ENCODE data around the gene NINL.
"Not testable (repeated sequence)": the region's sequence is repeated elsewhere in the genome, so short reads cannot be mapped to it uniquely, and the experiment has no call there.

The NINL gene

DNA sequence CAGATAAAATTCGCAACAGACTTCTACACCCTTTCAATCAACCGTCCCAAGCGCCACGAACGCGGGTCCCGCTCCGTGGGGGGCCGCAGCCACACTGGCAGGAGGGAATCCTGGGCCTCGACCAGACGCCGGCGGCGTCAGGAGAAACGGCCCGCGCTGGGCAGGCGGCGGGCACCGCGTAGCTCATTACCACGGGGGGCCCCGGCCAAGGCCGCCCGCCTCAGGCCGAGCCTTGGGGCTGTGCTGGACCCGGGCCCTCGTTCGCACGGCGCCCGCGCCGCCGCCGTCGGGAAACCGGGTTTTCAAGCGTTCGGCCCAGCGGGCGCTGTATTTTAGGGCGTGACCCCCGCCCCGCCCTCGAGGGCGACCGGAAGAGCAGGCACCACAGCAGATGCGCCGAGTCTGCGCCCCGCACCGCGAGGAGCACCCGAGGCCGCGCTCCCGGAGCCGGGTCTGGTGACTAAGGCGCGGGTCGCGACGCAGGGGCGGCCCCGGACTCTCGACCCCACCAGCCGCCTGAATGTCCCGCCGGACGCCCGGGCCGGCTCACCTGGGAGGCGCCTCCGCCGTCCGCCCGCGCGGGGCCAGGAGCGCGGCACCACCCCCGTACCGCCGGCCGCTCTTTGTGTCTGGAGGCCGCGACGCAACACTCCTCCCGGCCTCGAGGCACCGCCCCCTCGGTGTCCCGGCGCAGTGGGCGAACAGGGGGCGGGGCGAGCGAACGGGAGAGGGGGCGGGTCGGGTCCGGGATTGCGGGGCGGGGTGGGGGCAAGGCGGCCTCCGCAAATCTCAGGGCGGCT, at the start of gene NINL:
TSS of gene NINL (minus strand) at position 627 of the 800 bp plus-strand sequence. CDS start 58,944 bp downstream, outside the sequence.
- DNase-seq: peak; percentile 11

DNA sequence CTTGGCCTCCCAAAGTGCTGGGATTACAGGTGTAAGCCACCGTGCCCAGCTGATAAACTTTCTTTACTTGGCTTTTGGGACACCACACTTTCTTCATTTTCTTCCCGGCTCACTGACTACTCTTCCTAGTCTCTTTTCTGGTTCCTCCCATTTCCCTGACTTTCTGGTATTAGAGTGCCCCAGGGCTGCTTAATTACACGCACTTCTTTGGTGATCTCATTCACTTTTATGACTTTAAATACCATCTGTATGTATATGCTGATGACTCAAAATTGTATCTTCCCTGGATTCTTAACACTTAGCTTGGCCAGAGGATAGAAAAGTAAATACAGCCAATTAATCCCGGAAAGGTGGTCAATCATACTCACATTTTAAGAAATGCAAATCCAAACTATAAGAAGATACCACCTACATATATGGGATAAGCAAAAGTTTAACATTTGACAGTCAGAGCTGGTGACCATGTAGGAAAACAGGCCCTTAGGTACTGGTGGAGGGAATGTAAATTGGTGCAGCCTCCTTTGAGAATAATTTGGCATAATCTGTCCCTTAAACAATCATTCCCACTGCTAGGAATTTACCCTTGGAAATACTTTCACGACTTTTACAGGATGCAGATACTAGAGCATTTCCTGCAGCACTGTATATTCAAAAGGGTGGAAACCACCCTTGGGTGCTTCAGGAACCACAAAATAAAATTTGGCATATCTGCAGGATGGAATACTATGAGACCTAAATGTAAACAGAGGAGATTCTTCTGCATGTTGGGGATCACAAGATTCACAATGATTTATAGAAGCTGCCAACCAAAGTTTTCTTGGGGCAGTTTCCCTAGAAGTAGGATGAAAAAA, 47.8 kb upstream of the NINL start:
- DNase-seq: no peak

DNA sequence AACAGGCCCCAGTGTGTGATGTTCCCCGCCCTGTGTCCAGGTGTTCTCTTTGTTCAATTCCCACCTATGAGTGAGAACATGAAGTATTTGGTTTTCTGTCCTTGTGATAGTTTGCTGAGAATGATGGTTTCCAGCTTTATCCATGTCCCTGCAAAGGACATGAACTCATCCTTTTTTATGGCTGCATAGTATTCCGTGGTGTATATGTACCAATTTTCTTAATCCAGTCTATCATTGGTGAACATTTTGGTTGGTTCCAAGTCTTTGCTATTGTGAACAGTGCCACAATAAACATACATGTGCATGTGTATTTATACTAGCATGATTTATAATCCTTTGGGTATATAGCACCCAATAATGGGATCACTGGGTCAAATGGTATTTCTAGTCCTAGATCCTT, 45.3 kb upstream of the NINL start:
- DNase-seq: not testable (repeated sequence)

DNA sequence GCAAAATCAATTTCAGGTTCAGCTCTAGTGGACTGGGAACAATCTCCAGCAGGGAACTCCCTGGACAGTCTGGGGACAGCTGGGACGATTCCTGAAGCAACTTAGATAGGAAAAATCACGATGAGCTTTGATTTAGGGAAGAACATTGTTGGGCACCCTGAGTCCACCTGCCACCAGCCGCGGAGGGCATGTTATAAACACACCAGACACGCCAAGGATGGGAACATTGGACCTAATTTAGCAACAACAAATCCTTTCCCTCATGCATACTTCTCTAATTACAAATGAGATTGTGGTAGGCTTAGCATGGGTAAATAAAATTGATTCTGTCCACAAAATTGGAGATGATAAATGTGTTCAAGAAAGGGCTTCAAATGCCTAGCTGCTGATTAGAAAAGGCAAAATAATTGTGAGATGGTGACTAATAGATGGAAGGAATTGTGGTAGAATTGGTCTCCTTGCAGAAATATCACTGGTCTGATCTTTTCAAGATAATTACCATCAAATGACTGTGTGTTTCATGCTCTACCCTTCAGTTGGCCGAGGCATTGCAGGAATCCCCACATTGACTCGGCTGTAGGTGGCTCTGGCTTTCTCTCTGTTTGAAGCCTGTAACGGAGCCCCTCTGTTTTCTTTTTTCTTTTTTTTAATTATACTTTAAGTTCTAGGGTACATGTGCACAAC, 44.6 kb upstream of the NINL start:
- no peak for DNase-seq

DNA sequence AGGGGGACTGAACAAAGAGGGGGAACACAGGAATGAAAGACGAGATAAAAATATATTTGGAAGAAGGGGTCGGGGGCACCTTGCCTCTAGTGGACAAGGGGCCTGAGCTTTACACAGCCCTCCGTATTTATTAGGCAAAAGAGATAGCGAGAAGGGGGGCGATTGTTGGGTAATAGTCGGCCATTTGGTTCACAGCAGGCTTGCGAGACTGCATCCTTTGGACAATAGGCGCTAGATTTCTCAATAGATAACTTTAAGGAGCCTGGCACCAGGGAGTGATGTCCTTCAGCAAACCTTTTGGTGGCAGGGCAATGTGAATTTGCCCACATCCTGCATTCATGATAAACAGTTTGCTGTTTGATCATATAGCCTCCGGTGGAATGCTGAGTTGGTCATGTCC, 41.4 kb upstream of the NINL start:
- DNase-seq: no peak

DNA sequence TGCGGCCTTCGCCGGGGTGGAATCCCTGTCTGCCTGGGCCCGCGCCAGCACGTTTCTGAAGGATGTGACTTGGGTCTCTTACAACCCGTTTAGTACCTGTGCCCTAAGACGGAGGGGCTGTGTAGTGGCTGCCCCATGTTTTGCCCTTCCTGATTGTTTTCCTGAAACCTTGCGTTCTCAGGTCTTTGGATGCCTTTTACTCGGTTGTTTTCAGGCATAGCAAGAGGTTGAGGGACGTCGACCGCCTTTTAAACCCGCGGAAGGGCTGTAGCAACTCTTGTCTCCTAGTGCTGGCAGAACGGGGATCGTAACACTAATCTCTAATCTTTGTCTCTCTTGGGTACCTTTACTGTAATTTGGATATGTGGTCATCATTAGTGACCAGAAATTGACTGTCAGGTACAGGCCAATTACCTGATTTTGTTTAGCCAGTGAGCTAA, 39.2 kb upstream of the NINL start:
- peak; percentile 62 for DNase-seq

DNA sequence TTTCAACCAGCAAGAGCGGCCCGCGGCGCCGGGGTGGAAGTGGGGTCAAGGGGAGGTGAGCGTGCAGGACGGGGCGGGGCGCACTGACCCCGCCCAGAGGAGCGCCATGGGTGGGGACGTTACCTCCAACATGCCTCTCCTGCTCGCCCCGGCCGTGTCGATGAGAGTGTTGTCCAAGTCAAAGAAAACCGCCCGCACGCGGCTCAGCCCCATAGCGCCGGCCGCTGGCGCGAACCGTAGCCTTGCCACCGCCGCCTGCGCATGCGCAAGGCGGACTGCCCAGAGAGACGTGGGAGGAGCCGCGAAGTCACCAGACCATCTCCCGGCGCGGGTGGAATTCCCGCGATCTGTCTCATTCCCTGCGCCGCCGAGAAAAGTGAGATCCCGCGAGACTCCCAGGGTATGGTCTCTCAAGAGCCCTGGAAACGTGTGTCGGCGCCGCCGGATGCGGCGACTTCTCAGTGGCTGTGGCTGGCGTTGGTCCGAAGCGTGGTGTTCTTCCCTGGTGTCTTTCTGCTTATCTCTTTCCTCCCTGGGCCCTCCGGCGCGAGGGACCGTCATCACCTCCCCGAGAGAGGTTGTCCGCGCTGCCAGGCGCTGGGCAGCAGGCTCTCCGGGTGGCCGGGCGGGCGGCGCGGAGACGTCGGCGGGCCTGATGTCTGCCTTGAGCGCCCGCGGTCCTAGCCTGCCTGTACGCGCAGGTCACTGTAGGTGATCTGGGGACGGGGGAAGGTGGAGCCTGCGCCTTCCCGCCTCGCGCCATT, 38.6 kb upstream of the NINL start, which contains the start of gene NANP:
TSS of gene NANP (minus strand) at position 279 of the 764 bp plus-strand sequence. CDS start at position 213, 66 bp downstream.
- DNase-seq: peak; percentile 90

DNA sequence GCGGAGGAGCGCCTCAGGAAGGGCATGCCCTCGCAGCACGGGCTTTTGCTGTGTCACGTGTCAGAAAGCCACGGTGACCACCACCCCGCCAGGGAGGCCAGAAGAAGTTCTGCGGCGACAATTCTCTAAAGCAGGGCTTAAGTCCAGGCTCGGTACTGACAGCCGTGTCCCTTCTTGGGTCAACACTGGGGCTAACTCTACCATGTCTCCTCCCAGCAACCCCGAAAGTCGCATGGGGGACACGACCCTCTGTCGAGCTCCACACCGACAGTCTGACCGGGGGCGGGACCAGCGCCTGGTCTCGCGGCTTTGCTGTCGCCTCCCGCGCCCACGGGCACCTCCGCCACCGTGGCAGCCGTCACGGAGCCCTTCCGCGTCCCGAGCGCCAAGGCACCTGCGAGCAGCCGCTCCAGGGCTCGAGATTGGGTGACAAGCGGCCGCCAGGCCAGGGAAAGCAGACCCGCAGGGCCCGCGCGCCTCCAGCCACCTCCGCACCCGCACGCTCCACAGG, 37.9 kb upstream of the NINL start:
- DNase-seq: no peak

DNA sequence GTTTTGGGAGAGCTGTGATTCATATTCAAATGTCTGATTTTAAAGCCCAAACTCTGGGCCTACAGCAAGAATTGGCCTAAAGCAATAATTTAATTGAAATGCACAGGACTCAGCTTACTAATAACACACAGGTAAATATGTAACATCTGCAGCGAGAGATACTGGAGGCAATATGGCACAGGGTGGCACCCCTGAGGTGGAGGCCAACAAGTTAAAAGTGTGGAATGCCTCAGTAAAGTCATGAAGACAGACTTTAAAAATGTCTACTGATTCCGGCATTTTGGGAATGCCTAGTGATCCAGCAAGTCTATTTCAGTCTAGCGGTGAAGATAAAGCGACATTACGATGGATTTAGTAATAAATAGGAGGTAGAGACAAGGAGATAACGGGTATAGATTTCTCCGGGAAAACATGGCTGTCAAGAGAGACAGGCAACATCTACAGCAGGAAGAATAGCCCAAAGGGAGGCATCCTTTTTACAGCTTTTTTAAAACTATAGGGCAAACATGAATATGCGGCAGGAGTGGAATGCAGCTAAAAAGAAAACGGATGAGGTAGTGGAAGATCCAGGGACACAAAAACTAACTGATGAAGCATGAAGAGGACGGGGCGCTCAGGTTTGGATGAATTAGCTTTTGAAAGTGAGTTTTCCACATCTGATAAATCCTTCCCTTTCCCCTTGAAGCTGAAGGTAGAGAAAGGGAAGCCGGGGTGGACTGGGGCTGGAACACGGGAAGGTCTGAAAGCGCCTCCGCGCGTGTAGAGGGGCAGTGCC, 37.3 kb upstream of the NINL start:
- DNase-seq: no peak

DNA sequence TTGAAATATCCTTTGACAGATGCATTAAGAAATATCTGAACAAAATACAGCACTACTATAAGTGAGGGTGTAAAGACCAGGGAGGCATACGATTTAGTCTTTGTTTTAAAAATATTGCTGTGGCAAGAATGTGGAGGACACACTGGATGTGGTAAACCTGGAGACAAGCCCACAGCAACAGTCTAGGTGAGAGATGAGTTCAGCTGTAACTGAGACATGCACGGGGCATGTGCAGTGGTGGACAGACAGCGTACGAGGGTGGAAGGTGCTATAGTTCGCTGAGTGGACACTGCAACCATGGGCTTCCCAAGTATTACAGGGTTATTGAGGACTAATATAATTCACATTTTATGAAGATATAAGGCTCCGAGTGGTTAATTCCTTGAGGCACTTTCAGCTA, 36.7 kb upstream of the NINL start:
- DNase-seq: no peak

DNA sequence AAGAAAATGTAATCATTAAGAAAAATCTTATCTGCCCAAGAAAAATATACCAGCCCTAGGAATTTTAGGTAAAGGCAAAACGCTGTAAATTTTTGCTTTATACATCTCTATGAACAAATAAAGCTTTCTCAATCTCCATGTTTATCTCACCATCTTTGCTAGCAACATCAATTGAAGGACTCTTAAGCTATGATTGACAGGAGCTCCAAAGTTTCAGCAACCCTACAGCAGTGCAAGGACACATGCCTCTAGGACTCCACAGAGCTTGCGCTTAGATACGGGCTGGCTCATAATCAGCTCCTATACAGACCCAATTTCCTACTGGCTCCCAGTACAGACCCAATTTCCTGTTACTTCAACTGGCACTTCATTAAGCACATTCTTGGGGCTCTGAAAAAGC, 34.2 kb upstream of the NINL start:
- DNase-seq: no peak

DNA sequence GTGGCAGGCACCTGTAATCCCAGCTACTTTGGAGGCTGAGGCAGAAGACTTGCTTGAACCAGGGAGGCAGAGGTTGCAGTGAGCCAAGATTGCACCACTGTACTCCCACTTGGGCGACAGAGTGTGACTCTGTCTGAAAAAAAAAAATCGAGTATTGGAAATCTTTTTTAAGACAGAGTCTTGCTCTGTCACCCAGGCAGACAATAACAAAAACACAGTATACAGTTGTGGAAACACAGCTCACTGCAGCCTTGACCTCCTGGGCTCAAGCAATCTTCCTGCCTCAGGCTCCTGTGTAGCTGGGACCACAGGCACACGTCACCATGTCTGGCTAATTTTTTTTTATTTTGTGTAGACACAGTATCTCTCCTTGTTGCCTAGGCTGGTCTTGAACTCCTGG, 23.4 kb upstream of the NINL start:
- DNase-seq: no peak

DNA sequence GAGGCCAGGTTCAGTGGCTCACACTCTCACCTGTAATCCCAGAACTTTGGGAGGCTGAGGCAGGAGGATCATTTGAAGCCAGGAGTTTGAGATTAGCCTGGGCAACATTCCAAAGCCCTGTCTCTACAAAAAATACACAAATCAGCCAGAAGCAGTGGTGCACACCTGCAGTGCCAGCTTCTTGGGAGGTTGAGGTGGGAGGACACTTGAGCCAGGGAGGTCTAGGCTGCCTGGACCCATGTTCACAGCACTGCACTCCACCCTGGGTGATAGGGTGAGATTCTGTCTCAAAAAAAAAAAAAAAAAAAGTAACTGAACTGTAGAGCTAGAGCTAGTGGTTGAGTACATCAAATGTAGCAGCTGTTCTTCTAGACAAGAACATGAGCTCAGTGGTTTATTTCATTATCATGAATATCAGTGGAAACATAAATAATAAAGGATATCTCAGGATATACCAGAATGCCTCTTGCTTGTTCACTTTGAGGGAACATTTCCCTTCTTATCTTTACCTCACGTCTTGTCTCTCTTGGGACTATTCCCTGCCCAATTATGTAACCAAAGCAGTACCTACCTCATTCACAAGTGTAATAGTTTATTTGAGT, 20.9 kb upstream of the NINL start:
- DNase-seq: no peak

DNA sequence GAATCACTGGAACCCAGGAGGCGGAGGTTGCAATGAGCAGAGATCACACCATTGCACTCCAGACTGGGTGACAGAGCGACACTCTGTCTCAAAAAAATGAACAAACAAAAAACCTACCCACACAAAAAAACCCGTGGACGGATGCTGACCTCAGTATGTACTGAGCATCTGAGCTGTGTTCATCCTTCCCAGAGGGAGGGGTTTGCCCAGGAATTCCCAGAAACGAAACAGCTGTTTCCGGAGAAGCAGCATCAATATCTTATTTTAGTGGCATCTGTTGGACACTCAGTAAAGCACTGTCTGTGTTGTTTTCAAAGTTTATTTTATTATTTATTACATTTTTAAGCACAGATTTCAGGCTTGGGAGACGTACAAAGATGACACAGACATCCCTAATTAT, 19.8 kb upstream of the NINL start:
- no peak for DNase-seq

DNA sequence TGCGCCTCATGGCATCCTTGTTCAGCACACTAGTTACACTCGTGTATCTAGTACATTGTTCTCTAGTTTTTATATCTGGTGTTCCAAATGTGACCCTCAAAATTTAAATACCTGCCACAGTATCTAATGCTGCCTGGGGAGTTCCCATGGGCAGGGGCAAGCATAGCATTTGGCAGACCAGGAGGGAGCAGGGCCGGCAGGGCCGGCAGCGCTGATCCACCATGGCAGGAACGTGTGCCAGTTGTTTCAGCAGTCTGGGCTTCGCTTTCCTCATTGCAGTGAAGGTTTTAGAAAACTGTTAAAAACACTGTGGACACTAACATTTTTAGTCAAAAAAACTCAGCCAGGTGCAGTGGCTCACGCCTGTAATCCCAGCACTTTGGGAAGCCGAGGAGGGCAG, 19.3 kb upstream of the NINL start:
- DNase-seq: no peak

DNA sequence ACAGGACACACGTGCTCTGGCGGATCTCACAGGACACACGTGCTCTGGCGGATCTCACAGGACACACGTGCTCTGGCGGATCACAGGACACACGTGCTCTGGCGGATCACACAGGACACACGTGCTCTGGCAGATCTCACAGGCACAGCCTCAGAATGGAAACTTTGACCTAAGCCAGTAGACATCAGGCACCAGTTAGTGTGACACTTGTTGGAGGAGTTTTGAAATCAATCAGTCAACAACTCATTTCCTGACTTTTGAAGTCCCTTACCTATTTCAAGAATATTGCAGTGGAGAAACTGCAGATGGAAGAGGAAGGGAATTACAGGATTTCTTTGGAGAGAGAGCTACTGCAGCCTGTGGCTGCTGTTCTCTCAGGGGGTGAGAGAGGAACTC, 17.6 kb upstream of the NINL start:
- DNase-seq: not testable (repeated sequence)

DNA sequence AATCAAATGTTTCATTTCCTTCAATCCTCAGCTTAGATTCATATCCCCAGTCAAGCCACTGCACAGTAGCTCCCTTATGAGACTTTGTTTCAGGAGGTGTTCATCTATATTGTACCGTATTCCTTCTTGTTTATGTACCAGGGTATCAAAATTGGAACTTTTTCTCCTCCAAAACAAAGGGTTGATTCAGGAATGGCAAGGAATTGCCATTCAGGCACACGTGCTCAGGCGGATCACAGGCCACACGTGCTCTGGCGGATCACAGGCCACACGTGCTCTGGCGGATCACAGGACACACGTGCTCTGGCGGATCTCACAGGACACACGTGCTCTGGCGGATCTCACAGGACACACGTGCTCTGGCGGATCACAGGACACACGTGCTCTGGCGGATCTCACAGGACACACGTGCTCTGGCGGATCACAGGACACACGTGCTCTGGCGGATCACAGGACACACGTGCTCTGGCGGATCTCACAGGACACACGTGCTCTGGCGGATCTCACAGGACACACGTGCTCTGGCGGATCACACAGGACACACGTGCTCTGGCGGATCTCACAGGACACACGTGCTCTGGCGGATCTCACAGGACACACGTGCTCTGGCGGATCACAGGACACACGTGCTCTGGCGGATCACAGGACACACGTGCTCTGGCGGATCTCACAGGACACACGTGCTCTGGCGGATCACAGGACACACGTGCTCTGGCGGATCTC, 17.0 kb upstream of the NINL start:
- DNase-seq: not testable (repeated sequence)

DNA sequence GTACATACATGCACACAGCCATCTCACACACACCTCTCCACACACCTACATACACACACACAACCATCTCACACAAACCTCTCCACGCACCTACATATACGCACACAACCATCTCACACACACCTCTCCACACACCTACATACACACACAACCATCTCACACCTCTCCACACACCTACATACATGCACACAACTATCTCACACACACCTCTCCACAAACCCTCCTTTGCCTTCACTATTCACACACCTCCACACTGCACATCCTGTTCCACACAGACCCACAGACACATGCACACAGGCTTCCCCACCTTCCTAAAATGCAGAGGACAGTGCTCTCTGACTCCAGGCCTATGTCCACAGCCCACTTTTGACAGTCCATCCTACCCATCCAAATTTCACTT, 16.3 kb upstream of the NINL start:
- DNase-seq: no peak

DNA sequence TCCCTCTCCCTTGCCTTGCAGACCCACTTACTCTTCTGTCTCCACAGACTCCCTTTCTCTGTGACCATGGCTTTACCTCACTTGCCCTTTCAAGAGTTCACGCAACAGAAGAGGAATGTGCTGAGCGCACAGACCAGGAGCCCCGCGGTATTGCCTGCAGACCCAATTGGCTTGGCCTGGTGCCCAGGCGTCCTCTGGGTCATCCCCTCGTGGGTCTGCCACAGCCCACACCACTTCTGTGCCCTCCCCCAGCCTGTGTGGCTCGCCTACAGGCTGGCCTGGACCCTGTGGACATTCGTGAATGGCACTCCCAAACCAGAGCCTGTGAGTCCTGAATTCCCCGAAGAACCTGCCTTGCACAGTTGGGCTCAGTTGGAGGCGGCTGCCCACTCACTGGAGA, 15.3 kb upstream of the NINL start:
- no peak for DNase-seq

DNA sequence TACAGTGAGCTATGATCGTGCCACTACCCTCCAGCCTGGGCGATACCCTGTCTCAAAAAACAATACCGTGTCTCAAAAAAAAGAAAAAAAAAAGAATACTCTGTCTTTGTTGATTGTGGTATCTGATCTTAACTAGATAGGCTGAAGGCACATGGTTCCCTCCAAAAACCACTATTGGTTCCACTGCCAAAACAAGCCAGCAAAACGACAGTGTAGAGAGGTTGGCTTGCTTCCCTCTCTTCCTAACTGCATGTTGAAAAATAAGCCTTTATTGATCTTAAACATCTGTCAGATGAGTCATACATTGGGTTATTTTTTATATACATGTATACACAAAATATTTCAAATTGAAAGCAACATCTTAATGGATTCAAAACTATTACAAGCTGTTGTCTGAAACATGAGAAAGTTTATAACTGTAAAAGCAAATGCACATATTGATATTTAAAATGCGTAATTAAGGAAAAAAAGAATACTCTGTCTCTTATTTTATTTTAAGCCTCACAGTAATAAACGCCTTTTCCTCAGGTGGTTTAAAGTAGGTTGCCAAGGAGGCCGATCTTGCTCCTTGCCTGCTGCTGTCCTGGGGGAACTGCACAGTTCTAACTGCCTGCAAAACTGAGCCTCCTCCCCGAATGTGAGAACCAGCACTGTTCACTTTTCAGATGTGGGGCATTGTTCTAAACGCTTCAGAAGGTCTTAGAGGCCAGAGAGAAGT, 7.0 kb upstream of the NINL start:
- no peak for DNase-seq
